IMR-90 (cell line): ENCODE results near the gene CROCC. TPM values are rescaled to one million over a fixed set of nuclear protein-coding genes. Genes with fewer than 3 reads are reported as not detected.

ENCODE experiments used
- ATAC-seq: fragments of 200-7000 bp; cut with Tn5 transposase; 2 replicates; pipeline ENCODE4 v1.9.1; 2020; ENCODE audit warnings: low read depth, mild to moderate bottlenecking, moderate library complexity
- BruUV-seq: library from RNA; stranded (reverse); fragments of 400-500 nt; replicated peaks from 2 replicates; lab custom pipeline; 2021; lab: Mats Ljungman, UMichigan
- CTCF ChIA-PET: fragments of 300-600 bp; formaldehyde crosslinking; extraction: SDS; loops from one replicate; lab custom pipeline; 2021; ENCODE audit warnings: antibody characterized with exemption; lab: Yijun Ruan, JAX
- POLR2A ChIA-PET: fragments of 300-600 bp; sonication (Branson Sonifier 250); formaldehyde crosslinking; loops from one replicate; lab custom pipeline; 2022; ENCODE audit warnings: antibody characterized with exemption; ENCODE audit not compliant: unreplicated experiment; lab: Charles Lee
- DNase-seq: peaks from one replicate; pipeline ENCODE4 v3.0.0; 2013
- H2AFZ ChIP-seq: replicated peaks from 2 replicates; pipeline ENCODE3; 2013; ENCODE audit warnings: low read length, mild to moderate bottlenecking; ENCODE audit not compliant: poor library complexity
- H2AK5ac ChIP-seq: 2 replicates; pipeline ENCODE4 v1.6.1; 2013; ENCODE audit warnings: low read depth, low read length, inconsistent platforms
- H2AK9ac ChIP-seq: replicated peaks from 2 replicates; pipeline ENCODE3; 2013; ENCODE audit warnings: mild to moderate bottlenecking, low read depth, low read length, moderate library complexity; ENCODE audit not compliant: poor library complexity
- H2BK120ac ChIP-seq: 2 replicates; pipeline ENCODE4 v1.6.1; 2013; ENCODE audit warnings: low read depth, low read length, inconsistent platforms
- H2BK15ac ChIP-seq: 3 replicates; pipeline ENCODE4 v1.6.1; 2013; ENCODE audit warnings: low read depth, low read length, inconsistent platforms
- H2BK20ac ChIP-seq: 2 replicates; pipeline ENCODE4 v1.6.1; 2013; ENCODE audit warnings: low read depth, mild to moderate bottlenecking, inconsistent platforms, low read length, moderate library complexity
- H2BK5ac ChIP-seq: 2 replicates; pipeline ENCODE4 v1.6.1; 2013; ENCODE audit warnings: mild to moderate bottlenecking, low read depth, low read length, inconsistent platforms; ENCODE audit not compliant: poor library complexity, severe bottlenecking
- H3K14ac ChIP-seq: replicated peaks from 2 replicates; pipeline ENCODE4 v1.6.1; 2013; ENCODE audit warnings: low read depth, low read length, inconsistent platforms
- H3K18ac ChIP-seq: 2 replicates; pipeline ENCODE4 v1.6.1; 2013; ENCODE audit warnings: low read depth, low read length, control low read depth
- H3K23ac ChIP-seq: 2 replicates; pipeline ENCODE4 v1.6.1; 2013; ENCODE audit warnings: low read depth, low read length, inconsistent platforms
- H3K27ac ChIP-seq: 2 replicates; pipeline ENCODE4 v1.5.1; 2013; ENCODE audit warnings: mild to moderate bottlenecking, control low read depth, low read length; ENCODE audit not compliant: insufficient read depth
- H3K27me3 ChIP-seq: 2 replicates; pipeline ENCODE4 v1.6.1; 2013; ENCODE audit warnings: low read length; ENCODE audit not compliant: control insufficient read depth, insufficient read depth
- H3K36me3 ChIP-seq: 2 replicates; pipeline ENCODE4 v1.6.1; 2013; ENCODE audit warnings: low read length, mixed read lengths; ENCODE audit not compliant: control insufficient read depth, insufficient read depth
- H3K4ac ChIP-seq: 2 replicates; pipeline ENCODE4 v1.6.1; 2013; ENCODE audit warnings: low read depth, low read length, inconsistent platforms
- H3K4me1 ChIP-seq: 2 replicates; pipeline ENCODE4 v1.6.1; 2013; ENCODE audit warnings: low read length, mixed read lengths; ENCODE audit not compliant: control insufficient read depth, insufficient read depth
- H3K4me2 ChIP-seq: 2 replicates; pipeline ENCODE4 v1.6.1; 2013; ENCODE audit warnings: low read depth, mild to moderate bottlenecking, control low read depth, low read length, moderate library complexity
- H3K4me3 ChIP-seq: 2 replicates; pipeline ENCODE4 v1.5.1; 2013; ENCODE audit warnings: low read depth, mild to moderate bottlenecking, control low read depth, low read length, moderate library complexity; ENCODE audit not compliant: insufficient read depth
- H3K56ac ChIP-seq: 2 replicates; pipeline ENCODE4 v1.6.1; 2013; ENCODE audit warnings: low read length, inconsistent platforms; ENCODE audit not compliant: insufficient read depth; ENCODE audit errors: extremely low read depth
- H3K79me1 ChIP-seq, 2 experiments: 2 replicates each; pipeline ENCODE4 v1.6.1; 2013; ENCODE audit warnings: low read length in 2 of 2, inconsistent platforms in 1 of 2, low read depth in 1 of 2
- H3K9ac ChIP-seq: 2 replicates; pipeline ENCODE4 v1.6.1; 2013; ENCODE audit warnings: low read depth, low read length, control low read depth
- H3K9me1 ChIP-seq: 2 replicates; pipeline ENCODE4 v1.6.1; 2013; ENCODE audit warnings: low read length, inconsistent platforms; ENCODE audit not compliant: insufficient read depth
- H3K9me3 ChIP-seq: 2 replicates; pipeline ENCODE4 v1.6.1; 2013; ENCODE audit warnings: low read length; ENCODE audit not compliant: control insufficient read depth, insufficient read depth
- H4K20me1 ChIP-seq: 2 replicates; pipeline ENCODE4 v1.6.1; 2013; ENCODE audit warnings: low read length, inconsistent platforms; ENCODE audit not compliant: insufficient read depth
- H4K5ac ChIP-seq: 2 replicates; pipeline ENCODE4 v1.6.1; 2013; ENCODE audit warnings: mild to moderate bottlenecking, low read depth, low read length, control low read depth
- H4K8ac ChIP-seq, 2 experiments: 2 replicates each; pipeline ENCODE4 v1.6.1; 2013; ENCODE audit warnings: low read depth in 2 of 2, low read length in 2 of 2, control low read depth in 1 of 2, inconsistent platforms in 1 of 2
- H4K91ac ChIP-seq: 2 replicates; pipeline ENCODE4 v1.6.1; 2013; ENCODE audit warnings: low read depth, low read length, inconsistent platforms; ENCODE audit not compliant: insufficient read depth
- BHLHE40 ChIP-seq: fragments of 150-350 bp; IDR thresholded peaks from 2 replicates; pipeline ENCODE4 v1.6.1; 2016; ENCODE audit warnings: mild to moderate bottlenecking, low read depth, low read length
- CEBPB ChIP-seq: IDR thresholded peaks from 2 replicates; pipeline ENCODE4 v1.6.1; 2012; ENCODE audit warnings: low read depth, low read length, improper control_type of control experiment
- CHD1 ChIP-seq: IDR thresholded peaks from 2 replicates; pipeline ENCODE4 v1.6.1; 2012; ENCODE audit warnings: low read depth, low read length, improper control_type of control experiment
- CTCF ChIP-seq: conservative IDR thresholded peaks from 2 replicates; pipeline ENCODE4 v1.5.1; 2012; ENCODE audit warnings: mild to moderate bottlenecking, low read depth, low read length, improper control_type of control experiment
- ELK1 ChIP-seq: fragments of 150-350 bp; IDR thresholded peaks from 2 replicates; pipeline ENCODE4 v1.6.1; 2016; ENCODE audit warnings: low read depth, mild to moderate bottlenecking, low read length, moderate library complexity, borderline replicate concordance
- FOS ChIP-seq: fragments of 150-350 bp; IDR thresholded peaks from 2 replicates; pipeline ENCODE4 v1.6.1; 2016; ENCODE audit warnings: low read depth, low read length
- MAFK ChIP-seq: IDR thresholded peaks from 2 replicates; pipeline ENCODE4 v1.6.1; 2012; ENCODE audit warnings: low read depth, low read length, improper control_type of control experiment
- MAZ ChIP-seq: IDR thresholded peaks from 2 replicates; pipeline ENCODE4 v1.6.1; 2012; ENCODE audit warnings: low read depth, mild to moderate bottlenecking, low read length, improper control_type of control experiment, moderate library complexity, borderline replicate concordance
- MXI1 ChIP-seq: IDR thresholded peaks from 2 replicates; pipeline ENCODE4 v1.6.1; 2012; ENCODE audit warnings: low read depth, mild to moderate bottlenecking, low read length, moderate library complexity, borderline replicate concordance
- NFE2L2 ChIP-seq: fragments of 150-350 bp; IDR thresholded peaks from 2 replicates; pipeline ENCODE4 v1.6.1; 2016; ENCODE audit warnings: low read depth, mild to moderate bottlenecking, low read length
- POLR2A ChIP-seq: IDR thresholded peaks from 2 replicates; pipeline ENCODE4 v1.6.1; 2012; ENCODE audit warnings: mild to moderate bottlenecking, low read depth, low read length
- RAD21 ChIP-seq: IDR thresholded peaks from 2 replicates; pipeline ENCODE4 v1.6.1; 2012; ENCODE audit warnings: low read length, improper control_type of control experiment
- RCOR1 ChIP-seq: IDR thresholded peaks from 2 replicates; pipeline ENCODE4 v1.6.1; 2012; ENCODE audit warnings: mild to moderate bottlenecking, low read length, improper control_type of control experiment; ENCODE audit not compliant: insufficient replicate concordance
- RFX5 ChIP-seq: IDR thresholded peaks from 2 replicates; pipeline ENCODE4 v1.8.0; 2012; ENCODE audit warnings: low read depth, mild to moderate bottlenecking, low read length, moderate library complexity
- SMC3 ChIP-seq: fragments of 150-350 bp; IDR thresholded peaks from 2 replicates; pipeline ENCODE4 v1.6.1; 2016; ENCODE audit warnings: low read depth, mild to moderate bottlenecking, antibody characterized with exemption, low read length, moderate library complexity
- USF2 ChIP-seq: fragments of 150-350 bp; IDR thresholded peaks from 2 replicates; pipeline ENCODE4 v1.6.1; 2017; ENCODE audit warnings: mild to moderate bottlenecking, antibody characterized with exemption, low read length, low read depth
- WGBS, 2 experiments: methylation state at CpG; one replicate each; pipeline versions ENCODE4 v1.1.5 to v1.1.7; 2013; ENCODE audit warnings: missing lambda C conversion rate in 2 of 2; ENCODE audit not compliant: insufficient read length in 1 of 2; ENCODE audit errors: extremely low coverage in 2 of 2; 5-methylcytosine and 5-hydroxymethylcytosine counted together
- dilution Hi-C: fragments of 300-500 bp; cut with HindIII; formaldehyde crosslinking; loops from one replicate; pipeline ENCODE4 v1.14.3; 2018; ENCODE audit warnings: low sequenced_read_pairs; ENCODE audit not compliant: unreplicated experiment
- in situ Hi-C: fragments of 300-500 bp; cut with MboI; formaldehyde crosslinking; loops from 3 replicates; pipeline ENCODE4 v1.14.3; 2019; ENCODE audit warnings: low sequenced_read_pairs, inconsistent platforms, mixed read lengths
- intact Hi-C: fragments of 100-400 bp; cut with micrococcal nuclease; formaldehyde crosslinking; loops from 2 replicates; pipeline ENCODE4 v1.10.0; 2022
- polyA plus RNA-seq, 3 experiments: library from polyadenylated mRNA; depleted of rRNA; stranded (reverse); fragments of >200 nt; gene quantifications; 2 replicates each; pipeline ENCODE4 v1.2.3, GENCODE V29; 2012; ENCODE audit warnings: low replicate concordance in 1 of 3
- total RNA-seq: library from RNA; depleted of rRNA; stranded (reverse); fragments of >200 nt; gene quantifications from 2 replicates; pipeline ENCODE4 v1.2.3, GENCODE V29; 2012

CROCC gene
- total and polyA plus RNA-seq, 2 of the 4 experiments (the other 2 are of a cell fraction): 7.5 to 13.7 TPM

- Histone ChIP-seq H2BK120ac (no peak overlapping the region), H3K4me1 (peaks cover 1% of the 10 kb centered on the region; the same call in 1 of the 2 replicates), H3K79me1 (0 out of 4 replicates have a peak, but pooled peaks cover 0 to 3% of the 10 kb centered on the region in 2 experiments), H4K8ac (no peak overlapping the region), H3K27me3 (no peaks in the 10 kb centered on the region), H2AK5ac (no peak overlapping the region), H3K4me3 (no peak overlapping the region), H4K5ac (no peak overlapping the region), H3K9ac (no peak overlapping the region), H2AK9ac (no peak overlapping the region), H3K14ac (no peak overlapping the region), H4K91ac (no peak overlapping the region), H3K9me3 (no peaks in the 10 kb centered on the region), H2AFZ (no peak overlapping the region), H3K27ac (no peak overlapping the region), H2BK15ac (no peak overlapping the region), H3K4me2 (no peak overlapping the region), H3K23ac (no peak overlapping the region), H3K56ac (no peak overlapping the region), H4K20me1 (no peaks in the 10 kb centered on the region), H3K4ac (no peak overlapping the region), H2BK5ac (no peak overlapping the region), H3K36me3 (peaks cover 7% of the 10 kb centered on the region), H3K9me1 (peaks cover 2% of the 10 kb centered on the region; the same call in 1 of the 2 replicates), H2BK20ac (no peak overlapping the region), H3K18ac (no peak overlapping the region)
- POLR2A ChIA-PET: no interaction called here
- intact Hi-C loops: no loop called here
- no peak for TF ChIP-seq USF2
- TF ChIP-seq CHD1: no peak
- no peak for TF ChIP-seq RCOR1
- no peak for TF ChIP-seq MAZ
- no peak for TF ChIP-seq SMC3
- no peak for TF ChIP-seq NFE2L2
- no peak for TF ChIP-seq ELK1
- TF ChIP-seq RFX5: no peak
- no peak for TF ChIP-seq MAFK
- TF ChIP-seq BHLHE40: no peak
- TF ChIP-seq CEBPB: no peak
- no peak for TF ChIP-seq MXI1
- no peak for TF ChIP-seq RAD21
- no peak for TF ChIP-seq FOS
- TF ChIP-seq POLR2A: no peak
- no peak for TF ChIP-seq CTCF
- in situ Hi-C loops: no loop called here
- CTCF ChIA-PET: no interaction called here
- 93% methylated on average over 12 of the region's 12 CpGs; no CpG with 5 or more reads in 1 of the 2 experiments for WGBS, 2 experiments
- DNase-seq (no peak), ATAC-seq (no peak)
- BruUV-seq: no TSS peak
- dilution Hi-C loops: no loop called here
Observed at GRCh38 chr1:16958475-16958874, 36.7 kb downstream of the CROCC start.
